Fibroblast of lung (primary cell): ENCODE results near the gene PLAC1. TPM values are rescaled to one million over a fixed set of nuclear protein-coding genes. Genes with fewer than 3 reads are reported as not detected.

ENCODE experiments used
- DNase-seq, 2 donors: peaks; one replicate each; pipeline versions ENCODE4 v3.0.0 to v3.0.0-alpha.2; 2010; ENCODE audit warnings: low read depth in 2 of 2
- H2AFZ ChIP-seq: 2 replicates; pipeline ENCODE4 v1.5.1; 2012; ENCODE audit warnings: low read length, control low read depth, inconsistent platforms
- H3K27ac ChIP-seq: 2 replicates; pipeline ENCODE4 v1.5.1; 2011; ENCODE audit warnings: low read length, control low read depth; ENCODE audit not compliant: insufficient read depth
- H3K27me3 ChIP-seq: 2 replicates; pipeline ENCODE4 v1.5.1; 2011; ENCODE audit warnings: mild to moderate bottlenecking, low read length; ENCODE audit not compliant: control insufficient read depth, insufficient read depth
- H3K36me3 ChIP-seq: 2 replicates; pipeline ENCODE4 v1.5.1; 2011; ENCODE audit warnings: low read length; ENCODE audit not compliant: control insufficient read depth, insufficient read depth
- H3K4me1 ChIP-seq: 2 replicates; pipeline ENCODE4 v1.5.1; 2011; ENCODE audit warnings: low read length; ENCODE audit not compliant: control insufficient read depth, insufficient read depth; ENCODE audit errors: extremely low read depth
- H3K4me2 ChIP-seq: 2 replicates; pipeline ENCODE4 v1.5.1; 2011; ENCODE audit warnings: low read length, control low read depth; ENCODE audit not compliant: insufficient read depth; ENCODE audit errors: extremely low read depth
- H3K4me3 ChIP-seq, 4 experiments: fragments of 200-600 bp in 1 of 4; sonication (generic) in 1 of 4; replicated peaks in 1 of 4; 2 replicates each; pipeline ENCODE4 v1.5.1; 2011 to 2016; ENCODE audit warnings: low read length in 4 of 4, low read depth in 3 of 4, mild to moderate bottlenecking in 3 of 4, control low read depth in 2 of 4, inconsistent platforms in 1 of 4, mixed read lengths in 1 of 4; ENCODE audit not compliant: insufficient read depth in 1 of 4; ENCODE audit errors: control extremely low read depth in 1 of 4
- H3K79me2 ChIP-seq: 2 replicates; pipeline ENCODE4 v1.5.1; 2012; ENCODE audit warnings: mild to moderate bottlenecking, low read length, inconsistent platforms; ENCODE audit not compliant: control insufficient read depth, insufficient read depth
- H3K9ac ChIP-seq: 2 replicates; pipeline ENCODE4 v1.5.1; 2011; ENCODE audit warnings: mild to moderate bottlenecking, low read length, control low read depth; ENCODE audit not compliant: insufficient read depth
- H3K9me3 ChIP-seq: 2 replicates; pipeline ENCODE4 v1.5.1; 2012; ENCODE audit warnings: low read depth, low read length; ENCODE audit not compliant: control insufficient read depth, insufficient read depth
- H4K20me1 ChIP-seq: 2 replicates; pipeline ENCODE4 v1.5.1; 2011; ENCODE audit warnings: low read length; ENCODE audit not compliant: control insufficient read depth, insufficient read depth; ENCODE audit errors: extremely low read depth
- EZH2 ChIP-seq: IDR thresholded peaks from 2 replicates; pipeline ENCODE4 v1.5.1; 2012; ENCODE audit warnings: low read length, control low read depth, mild to moderate bottlenecking; ENCODE audit errors: missing control alignments
- polyA plus RNA-seq, 2 donors: library from polyadenylated mRNA; depleted of rRNA in 1 of 2; stranded (reverse) in 1 of 2; unstranded in 1 of 2; fragments of >200 nt; gene quantifications; 2 replicates each; pipeline ENCODE4 v1.2.1, GENCODE V29; 2011 to 2012; ENCODE audit warnings: missing spikeins in 1 of 2
- total RNA-seq: library from RNA; depleted of rRNA; stranded (reverse); fragments of >200 nt; gene quantifications from 2 replicates; pipeline ENCODE4 v1.2.1, GENCODE V29; 2014
- TF ChIP-seq, protein P1 (sequence below), 2 donors: IDR thresholded peaks in 1 of 2; conservative IDR thresholded peaks in 1 of 2; 1 replicate in 1 of 2; 2 replicates in 1 of 2; pipeline ENCODE4 v1.5.1; 2011 to 2012; ENCODE audit warnings: low read length in 2 of 2, control low read depth in 1 of 2, inconsistent platforms in 1 of 2, low read depth in 1 of 2, mild to moderate bottlenecking in 1 of 2

Gene PLAC1
- total and polyA plus RNA-seq, 2 donors (not counting 1 experiment from before 2014, with no cell fraction given), result 0.17 to 0.22 TPM

DNA sequence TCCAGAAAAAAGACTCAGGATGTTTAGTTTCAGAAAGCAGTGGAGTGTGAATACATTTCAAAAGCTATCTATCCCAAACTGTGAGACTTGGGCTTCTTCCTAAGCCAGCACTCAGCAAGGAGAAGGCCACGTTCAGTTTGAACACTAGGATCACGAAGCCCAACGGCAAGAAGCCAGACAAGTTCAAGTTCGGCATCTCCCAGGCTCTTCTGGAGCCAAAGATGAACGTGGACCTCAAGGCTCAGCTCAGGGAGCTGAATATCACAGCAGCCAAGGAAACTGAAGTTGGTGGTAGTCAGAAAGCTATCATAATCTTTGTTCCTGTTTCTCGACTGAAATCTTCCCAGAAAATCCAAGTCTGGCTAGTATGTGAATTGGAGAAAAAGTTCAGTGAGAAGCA is 7.6 kb downstream of the PLAC1 start:
- no peak overlapping the region for H3K4me3 ChIP-seq
- peak overlapping the region; percentile 63 for H2AFZ ChIP-seq
- peak overlapping the region; percentile 64 for H3K4me2 ChIP-seq
- H4K20me1 ChIP-seq, result no peaks in the 10 kb centered on the region
- H3K36me3 ChIP-seq, result no peaks in the 10 kb centered on the region
- H3K27ac ChIP-seq, result no peak overlapping the region
- no peak for DNase-seq
- H3K9me3 ChIP-seq, result no peaks in the 10 kb centered on the region
- no peak for TF ChIP-seq EZH2
- TF ChIP-seq, protein P1, sequence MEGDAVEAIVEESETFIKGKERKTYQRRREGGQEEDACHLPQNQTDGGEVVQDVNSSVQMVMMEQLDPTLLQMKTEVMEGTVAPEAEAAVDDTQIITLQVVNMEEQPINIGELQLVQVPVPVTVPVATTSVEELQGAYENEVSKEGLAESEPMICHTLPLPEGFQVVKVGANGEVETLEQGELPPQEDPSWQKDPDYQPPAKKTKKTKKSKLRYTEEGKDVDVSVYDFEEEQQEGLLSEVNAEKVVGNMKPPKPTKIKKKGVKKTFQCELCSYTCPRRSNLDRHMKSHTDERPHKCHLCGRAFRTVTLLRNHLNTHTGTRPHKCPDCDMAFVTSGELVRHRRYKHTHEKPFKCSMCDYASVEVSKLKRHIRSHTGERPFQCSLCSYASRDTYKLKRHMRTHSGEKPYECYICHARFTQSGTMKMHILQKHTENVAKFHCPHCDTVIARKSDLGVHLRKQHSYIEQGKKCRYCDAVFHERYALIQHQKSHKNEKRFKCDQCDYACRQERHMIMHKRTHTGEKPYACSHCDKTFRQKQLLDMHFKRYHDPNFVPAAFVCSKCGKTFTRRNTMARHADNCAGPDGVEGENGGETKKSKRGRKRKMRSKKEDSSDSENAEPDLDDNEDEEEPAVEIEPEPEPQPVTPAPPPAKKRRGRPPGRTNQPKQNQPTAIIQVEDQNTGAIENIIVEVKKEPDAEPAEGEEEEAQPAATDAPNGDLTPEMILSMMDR (conservative IDR thresholded peaks at IDR 0.05 in 1 of 2, IDR thresholded peaks at IDR 0.05 in 1 of 2; ENCODE audit: low read depth in 1 of 2, low read length in 2 of 2), result no peak
- no peaks in the 10 kb centered on the region for H3K27me3 ChIP-seq
- H3K79me2 ChIP-seq, result no peaks in the 10 kb centered on the region
- H3K4me1 ChIP-seq, result no peaks in the 10 kb centered on the region
- H3K9ac ChIP-seq, result peak overlapping the region; percentile 7

DNA sequence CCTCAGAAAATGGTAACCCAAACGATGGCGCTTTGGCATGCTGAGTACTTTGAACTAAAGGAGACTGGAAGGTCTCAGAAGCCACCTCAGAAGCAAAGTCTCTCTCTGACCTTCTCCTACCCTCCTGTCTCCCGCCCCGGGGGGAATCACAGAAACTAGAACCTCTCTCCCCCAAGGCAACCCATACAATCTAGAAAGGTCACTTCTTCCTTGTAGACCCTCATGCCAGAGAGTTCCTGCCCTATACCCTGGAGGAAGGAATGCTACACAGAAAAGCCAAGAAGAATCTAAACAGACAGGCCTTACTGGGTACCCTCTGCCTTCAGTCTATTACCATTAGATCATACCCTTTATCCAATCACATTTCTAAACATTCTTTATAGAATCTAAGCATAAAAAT is 8.5 kb downstream of the PLAC1 start:
- H3K27ac ChIP-seq, result no peak overlapping the region
- H3K9me3 ChIP-seq, result no peaks in the 10 kb centered on the region
- TF ChIP-seq EZH2, result no peak
- TF ChIP-seq, protein P1 (conservative IDR thresholded peaks at IDR 0.05 in 1 of 2, IDR thresholded peaks at IDR 0.05 in 1 of 2; ENCODE audit: low read depth in 1 of 2, low read length in 2 of 2), result no peak
- no peak overlapping the region for H3K9ac ChIP-seq
- H3K4me3 ChIP-seq, result no peak overlapping the region
- no peak for DNase-seq
- no peak overlapping the region for H3K4me2 ChIP-seq
- H3K79me2 ChIP-seq, result no peaks in the 10 kb centered on the region
- H3K4me1 ChIP-seq, result no peaks in the 10 kb centered on the region
- no peaks in the 10 kb centered on the region for H4K20me1 ChIP-seq
- no peaks in the 10 kb centered on the region for H3K27me3 ChIP-seq
- no peak overlapping the region for H2AFZ ChIP-seq
- no peaks in the 10 kb centered on the region for H3K36me3 ChIP-seq

DNA sequence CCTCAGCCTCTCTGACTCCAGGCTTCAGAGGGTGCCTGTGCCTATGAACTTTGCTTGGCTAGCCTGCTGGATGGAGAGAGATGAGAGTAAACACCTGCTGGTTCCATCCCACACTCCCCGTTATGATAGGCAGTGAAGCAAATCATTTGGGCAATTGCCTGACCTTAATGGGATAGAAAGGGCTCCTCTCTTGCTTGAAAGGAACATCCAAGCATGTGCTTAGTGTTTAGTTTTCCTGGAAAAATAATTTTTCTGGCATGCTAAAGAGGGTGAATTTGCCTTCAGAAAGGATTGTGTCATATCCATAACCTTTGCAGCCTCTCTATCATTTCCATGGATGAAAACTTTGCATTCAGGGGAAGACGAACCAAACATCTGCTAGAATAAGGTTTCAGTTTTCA is 10.8 kb downstream of the PLAC1 start:
- Histone ChIP-seq H3K4me1 (no peaks in the 10 kb centered on the region), H3K79me2 (no peaks in the 10 kb centered on the region), H3K4me2 (no peak overlapping the region), H3K4me3 (no peak overlapping the region), H3K9ac (no peak overlapping the region), H3K36me3 (no peaks in the 10 kb centered on the region), H3K27ac (no peak overlapping the region), H2AFZ (no peak overlapping the region), H3K9me3 (no peaks in the 10 kb centered on the region), H4K20me1 (no peaks in the 10 kb centered on the region), H3K27me3 (no peaks in the 10 kb centered on the region)
- TF ChIP-seq EZH2, result no peak
- TF ChIP-seq, protein P1 (conservative IDR thresholded peaks at IDR 0.05 in 1 of 2, IDR thresholded peaks at IDR 0.05 in 1 of 2; ENCODE audit: low read depth in 1 of 2, low read length in 2 of 2), result no peak
- no peak for DNase-seq
